VCaP (cell line): Measurements from ENCODE around the gene MARCHF3.
A peak's percentile ranks its signal among the peaks of the same experiment; 100 is the strongest.
"Not testable (repeated sequence)": the region's sequence is repeated elsewhere in the genome, so short reads cannot be mapped to it uniquely, and the experiment has no call there.

Experiments
- H3K27ac ChIP-seq: fragments of 450-650 bp; 2 replicates; pipeline ENCODE4 v1.5.1; 2017
- CTCF ChIP-seq: fragments of 450-650 bp; conservative IDR thresholded peaks from 2 replicates; pipeline ENCODE4 v1.5.1; 2017; ENCODE audit warnings: mild to moderate bottlenecking, moderate library complexity

Gene MARCHF3

GRCh38 chr5:126864042-126864688, 166.2 kb downstream of the MARCHF3 start:
- no peak overlapping the region for H3K27ac ChIP-seq
- 0 out of 2 replicates have a peak, but pooled peaks have one; percentile 5 for TF ChIP-seq CTCF

- no peak overlapping the region for H3K27ac ChIP-seq
- TF ChIP-seq CTCF, result no peak
These were observed 167.0 kb downstream of the MARCHF3 start for GRCh38 chr5:126863402-126863801.

- TF ChIP-seq CTCF, result peak; percentile 21; the same call in 1 of the 2 replicates
- H3K27ac ChIP-seq, result no peak overlapping the region
These were observed 171.9 kb downstream of the MARCHF3 start for GRCh38 chr5:126858441-126858840.

- H3K27ac ChIP-seq, result no peak overlapping the region
- no peak for TF ChIP-seq CTCF
These were observed 172.6 kb downstream of the MARCHF3 start for GRCh38 chr5:126857472-126858410.

GRCh38 chr5:126855266-126855665, 175.1 kb downstream of the MARCHF3 start:
- TF ChIP-seq CTCF, result no peak
- H3K27ac ChIP-seq, result no peak overlapping the region

- TF ChIP-seq CTCF, result no peak
- H3K27ac ChIP-seq, result no peak overlapping the region
These were observed 175.7 kb downstream of the MARCHF3 start for GRCh38 chr5:126854526-126855110.

- not testable (repeated sequence) for H3K27ac ChIP-seq
These were observed 176.6 kb downstream of the MARCHF3 start for GRCh38 chr5:126853541-126854307.
